ENCODE data around the gene LYZL2. TPM values are rescaled to one million over a fixed set of nuclear protein-coding genes. Genes with fewer than 3 reads are reported as not detected.
"Not testable (repeated sequence)": the region's sequence is repeated elsewhere in the genome, so short reads cannot be mapped to it uniquely, and the experiment has no call there.

Gene LYZL2
- total RNA-seq, 1 donor = not detected

DNA sequence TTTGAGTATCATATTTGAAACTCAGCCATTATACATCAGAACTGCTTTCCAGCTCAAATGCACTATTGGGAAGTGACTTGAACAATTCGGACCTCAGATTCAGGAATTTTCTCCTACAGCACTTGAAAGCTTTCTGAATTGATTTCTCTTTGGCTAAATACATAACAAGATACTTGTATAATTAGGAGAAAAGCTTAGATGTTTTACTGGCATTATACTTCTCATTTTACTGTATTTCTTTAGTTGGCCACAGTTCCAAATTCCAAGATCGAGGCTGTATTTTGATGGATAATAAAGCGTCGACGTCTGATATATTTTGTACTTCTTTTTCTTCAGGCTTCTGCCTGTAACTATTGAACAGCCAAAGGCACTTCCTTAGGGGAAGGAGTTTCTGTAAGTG is 26.7 kb upstream of the LYZL2 start:
- no peak overlapping the region for H3K4me3 ChIP-seq (ENCODE audit: insufficient read depth, low read length)
- H3K9me3 ChIP-seq (ENCODE audit: low read depth, low read length) = no peaks in the 10 kb centered on the region
- DNase-seq (ENCODE audit: insufficient read length, low spot score, missing footprints) = no peak
- no peak overlapping the region for H3K4me2 ChIP-seq (ENCODE audit: insufficient read depth, low read length)
- H4K20me1 ChIP-seq (ENCODE audit: insufficient read depth, low read length) = no peaks in the 10 kb centered on the region
- H2AFZ ChIP-seq (ENCODE audit: low read length) = no peak overlapping the region
- H3K36me3 ChIP-seq (ENCODE audit: insufficient read depth, low read length) = no peaks in the 10 kb centered on the region
- H3K4me1 ChIP-seq (ENCODE audit: insufficient read depth, low read length) = peaks cover 10% of the 10 kb centered on the region
- H3K27ac ChIP-seq (ENCODE audit: low read depth, low read length) = no peak overlapping the region
- no peaks in the 10 kb centered on the region for H3K79me2 ChIP-seq (ENCODE audit: insufficient read depth, low read length)
- TF ChIP-seq, protein P1, sequence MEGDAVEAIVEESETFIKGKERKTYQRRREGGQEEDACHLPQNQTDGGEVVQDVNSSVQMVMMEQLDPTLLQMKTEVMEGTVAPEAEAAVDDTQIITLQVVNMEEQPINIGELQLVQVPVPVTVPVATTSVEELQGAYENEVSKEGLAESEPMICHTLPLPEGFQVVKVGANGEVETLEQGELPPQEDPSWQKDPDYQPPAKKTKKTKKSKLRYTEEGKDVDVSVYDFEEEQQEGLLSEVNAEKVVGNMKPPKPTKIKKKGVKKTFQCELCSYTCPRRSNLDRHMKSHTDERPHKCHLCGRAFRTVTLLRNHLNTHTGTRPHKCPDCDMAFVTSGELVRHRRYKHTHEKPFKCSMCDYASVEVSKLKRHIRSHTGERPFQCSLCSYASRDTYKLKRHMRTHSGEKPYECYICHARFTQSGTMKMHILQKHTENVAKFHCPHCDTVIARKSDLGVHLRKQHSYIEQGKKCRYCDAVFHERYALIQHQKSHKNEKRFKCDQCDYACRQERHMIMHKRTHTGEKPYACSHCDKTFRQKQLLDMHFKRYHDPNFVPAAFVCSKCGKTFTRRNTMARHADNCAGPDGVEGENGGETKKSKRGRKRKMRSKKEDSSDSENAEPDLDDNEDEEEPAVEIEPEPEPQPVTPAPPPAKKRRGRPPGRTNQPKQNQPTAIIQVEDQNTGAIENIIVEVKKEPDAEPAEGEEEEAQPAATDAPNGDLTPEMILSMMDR (IDR thresholded peaks at IDR 0.05; ENCODE audit: extremely low read depth, low read depth, low read length) = no peak
- peaks cover 25% of the 10 kb centered on the region for H3K27me3 ChIP-seq (ENCODE audit: insufficient read depth, low read length)

DNA sequence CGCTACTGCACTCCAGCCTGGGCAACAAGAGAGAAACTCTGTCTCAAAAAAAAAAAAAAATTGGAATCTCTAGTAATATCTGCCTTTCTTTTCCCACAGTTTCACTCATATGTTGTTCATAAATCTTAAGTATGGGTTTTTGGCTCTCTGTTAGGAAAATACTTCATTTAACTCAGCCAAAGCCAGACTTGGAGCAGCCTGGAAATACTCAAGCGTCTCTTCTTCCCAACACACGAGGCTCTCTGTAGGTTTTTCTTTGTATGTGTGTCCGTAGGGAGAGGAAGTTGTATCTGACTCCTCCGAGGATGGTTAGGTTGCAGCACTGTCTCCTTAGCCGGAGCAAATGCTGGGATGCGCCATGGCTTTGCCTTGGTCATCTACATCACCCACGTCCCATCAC is 25.4 kb upstream of the LYZL2 start:
- not testable (repeated sequence) for H2AFZ ChIP-seq (ENCODE audit: low read length); H3K4me2 ChIP-seq (ENCODE audit: insufficient read depth, low read length); DNase-seq (ENCODE audit: insufficient read length, low spot score, missing footprints); H3K27ac ChIP-seq (ENCODE audit: low read depth, low read length); H3K36me3 ChIP-seq (ENCODE audit: insufficient read depth, low read length); H3K4me3 ChIP-seq (ENCODE audit: insufficient read depth, low read length); H3K79me2 ChIP-seq (ENCODE audit: insufficient read depth, low read length); H4K20me1 ChIP-seq (ENCODE audit: insufficient read depth, low read length); H3K9me3 ChIP-seq (ENCODE audit: low read depth, low read length)
- Histone ChIP-seq H3K27me3 (ENCODE audit: insufficient read depth, low read length) (peaks cover 25% of the 10 kb centered on the region), H3K4me1 (ENCODE audit: insufficient read depth, low read length) (peaks cover 15% of the 10 kb centered on the region)

DNA sequence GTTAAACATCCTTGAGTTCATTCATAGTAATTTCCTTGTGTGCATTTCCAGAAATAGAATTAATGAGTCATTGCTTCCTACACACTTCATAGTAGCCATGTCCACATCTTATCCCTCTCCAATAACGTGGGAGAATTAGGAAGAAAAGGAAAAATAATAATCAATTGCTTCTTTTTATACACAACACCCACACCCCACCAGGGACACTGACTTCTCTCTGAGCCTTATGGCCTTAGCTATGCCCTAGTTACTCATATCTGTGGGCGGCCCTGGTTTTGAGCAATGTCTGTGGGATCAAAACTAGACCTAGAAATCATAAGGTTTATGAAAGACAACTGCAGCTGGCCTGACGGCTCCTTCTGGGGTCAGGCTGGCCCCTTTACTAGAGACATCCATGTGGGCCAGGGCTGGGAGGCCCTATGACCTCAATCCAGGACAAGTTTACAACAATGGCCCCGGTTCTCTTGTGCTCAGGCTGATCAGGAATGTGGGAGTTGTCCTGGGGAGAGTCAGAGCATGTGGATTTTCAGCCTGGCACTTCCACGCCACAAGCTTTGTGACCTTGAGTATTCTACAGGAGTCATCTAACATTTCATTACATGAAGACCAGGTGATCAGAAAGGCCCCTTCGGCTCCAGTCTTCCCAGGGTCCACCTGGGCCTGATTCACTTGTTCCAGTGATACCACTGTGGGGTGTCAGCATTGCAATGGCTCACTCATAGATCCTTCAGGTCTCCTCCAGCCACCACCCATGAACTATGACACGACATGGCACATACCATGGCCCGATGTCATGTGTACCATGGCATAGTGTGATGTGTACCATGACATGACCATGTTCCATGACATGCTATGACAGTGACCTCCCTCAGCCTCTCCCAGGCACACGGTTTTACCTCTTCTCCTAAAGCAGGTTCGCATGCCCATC is 22.2 kb upstream of the LYZL2 start:
- not testable (repeated sequence) for H4K20me1 ChIP-seq (ENCODE audit: insufficient read depth, low read length); H3K27me3 ChIP-seq (ENCODE audit: insufficient read depth, low read length); H3K9me3 ChIP-seq (ENCODE audit: low read depth, low read length); H2AFZ ChIP-seq (ENCODE audit: low read length); H3K79me2 ChIP-seq (ENCODE audit: insufficient read depth, low read length); H3K36me3 ChIP-seq (ENCODE audit: insufficient read depth, low read length); H3K4me3 ChIP-seq (ENCODE audit: insufficient read depth, low read length)
- H3K4me2 ChIP-seq (ENCODE audit: insufficient read depth, low read length) = peak overlapping the region; percentile 24
- H3K27ac ChIP-seq (ENCODE audit: low read depth, low read length) = peak overlapping the region; percentile 56
- peak; percentile 58 for DNase-seq (ENCODE audit: insufficient read length, low spot score, missing footprints)
- peaks cover 15% of the 10 kb centered on the region for H3K4me1 ChIP-seq (ENCODE audit: insufficient read depth, low read length)

DNA sequence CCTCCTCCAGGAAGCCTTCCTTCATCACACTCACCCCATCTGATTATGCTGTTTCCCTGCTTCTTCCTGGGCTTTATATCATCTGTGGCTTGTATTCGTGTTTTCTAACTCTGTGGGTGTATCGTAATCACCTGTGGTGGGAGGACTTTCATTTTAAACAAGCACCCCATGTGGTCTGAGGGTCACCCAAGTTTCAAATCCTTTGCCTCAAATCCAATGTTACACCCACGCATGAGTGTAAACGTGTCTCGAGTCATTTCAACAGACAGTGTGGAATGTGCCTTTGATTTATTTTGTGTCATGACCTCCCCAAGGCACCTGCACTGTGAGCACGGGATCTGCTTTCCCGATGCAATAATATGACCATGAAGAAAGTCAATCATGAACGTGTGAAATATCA is 17.5 kb upstream of the LYZL2 start:
- H3K4me2 ChIP-seq (ENCODE audit: insufficient read depth, low read length) = no peak overlapping the region
- no peak overlapping the region for H2AFZ ChIP-seq (ENCODE audit: low read length)
- no peaks in the 10 kb centered on the region for H3K9me3 ChIP-seq (ENCODE audit: low read depth, low read length)
- H3K4me1 ChIP-seq (ENCODE audit: insufficient read depth, low read length) = peaks cover 37% of the 10 kb centered on the region
- DNase-seq (ENCODE audit: insufficient read length, low spot score, missing footprints) = no peak
- no peaks in the 10 kb centered on the region for H3K79me2 ChIP-seq (ENCODE audit: insufficient read depth, low read length)
- H3K4me3 ChIP-seq (ENCODE audit: insufficient read depth, low read length) = no peak overlapping the region
- H3K36me3 ChIP-seq (ENCODE audit: insufficient read depth, low read length) = no peaks in the 10 kb centered on the region
- no peak overlapping the region for H3K27ac ChIP-seq (ENCODE audit: low read depth, low read length)
- TF ChIP-seq, protein P1 (IDR thresholded peaks at IDR 0.05; ENCODE audit: extremely low read depth, low read depth, low read length) = no peak
- no peaks in the 10 kb centered on the region for H4K20me1 ChIP-seq (ENCODE audit: insufficient read depth, low read length)
- no peaks in the 10 kb centered on the region for H3K27me3 ChIP-seq (ENCODE audit: insufficient read depth, low read length)

DNA sequence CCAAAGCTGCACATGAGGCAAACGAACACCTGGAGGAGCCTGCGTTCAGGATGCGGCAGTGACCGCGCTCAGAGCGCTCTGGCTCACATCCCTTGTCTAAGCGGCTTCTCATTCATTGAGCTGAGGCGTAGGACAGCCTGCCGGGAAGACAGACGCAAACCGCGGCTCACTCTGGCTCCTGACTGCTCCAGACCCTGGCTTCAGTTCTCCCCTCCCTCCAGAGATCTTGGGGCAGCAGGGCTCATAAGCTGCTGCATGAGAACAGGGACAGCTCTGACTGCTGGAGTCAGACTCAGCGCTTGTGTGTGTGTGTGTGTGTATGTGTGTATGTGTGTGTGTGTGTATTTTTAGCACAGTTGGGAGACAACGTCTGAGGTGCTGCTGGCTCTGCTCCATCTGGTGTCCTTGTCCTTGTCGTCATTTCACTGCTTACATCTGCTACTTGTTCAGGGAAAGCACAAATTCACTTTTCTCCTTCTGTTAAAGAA is 15.8 kb upstream of the LYZL2 start:
- DNase-seq (ENCODE audit: insufficient read length, low spot score, missing footprints) = peak; percentile 69
- no peaks in the 10 kb centered on the region for H3K27me3 ChIP-seq (ENCODE audit: insufficient read depth, low read length)
- no peaks in the 10 kb centered on the region for H3K36me3 ChIP-seq (ENCODE audit: insufficient read depth, low read length)
- peak overlapping the region; percentile 56 for H2AFZ ChIP-seq (ENCODE audit: low read length)
- peaks cover 31% of the 10 kb centered on the region for H3K4me1 ChIP-seq (ENCODE audit: insufficient read depth, low read length)
- H3K4me2 ChIP-seq (ENCODE audit: insufficient read depth, low read length) = peak overlapping the region; percentile 66
- H3K79me2 ChIP-seq (ENCODE audit: insufficient read depth, low read length) = no peaks in the 10 kb centered on the region
- no peaks in the 10 kb centered on the region for H3K9me3 ChIP-seq (ENCODE audit: low read depth, low read length)
- no peaks in the 10 kb centered on the region for H4K20me1 ChIP-seq (ENCODE audit: insufficient read depth, low read length)
- peak overlapping the region; percentile 9 for H3K4me3 ChIP-seq (ENCODE audit: insufficient read depth, low read length)
- no peak overlapping the region for H3K27ac ChIP-seq (ENCODE audit: low read depth, low read length)
- TF ChIP-seq, protein P1 (IDR thresholded peaks at IDR 0.05; ENCODE audit: extremely low read depth, low read depth, low read length) = no peak

DNA sequence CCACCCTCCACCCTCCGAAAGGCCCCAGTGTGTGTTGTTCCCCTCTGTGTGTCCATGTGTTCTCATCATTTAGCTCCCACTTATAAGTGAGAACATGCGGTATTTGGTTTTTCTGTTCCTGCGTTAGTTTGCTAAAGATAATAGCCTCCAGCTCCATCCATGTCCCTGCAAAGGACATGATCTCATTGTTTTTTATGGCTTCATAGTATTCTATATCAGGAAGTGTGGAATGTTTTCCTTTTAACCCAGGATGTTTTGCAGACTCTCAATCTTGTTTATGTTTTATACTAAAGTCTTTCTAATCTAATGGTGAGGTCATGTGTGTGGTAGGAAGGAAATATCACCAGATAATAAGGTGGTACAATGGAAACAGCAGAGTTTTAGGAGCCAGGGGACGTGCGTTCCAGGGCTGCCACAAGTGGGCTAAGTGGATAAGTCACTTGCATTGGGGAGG is 14.9 kb upstream of the LYZL2 start:
- H3K9me3 ChIP-seq (ENCODE audit: low read depth, low read length); H3K36me3 ChIP-seq (ENCODE audit: insufficient read depth, low read length); H3K79me2 ChIP-seq (ENCODE audit: insufficient read depth, low read length); H2AFZ ChIP-seq (ENCODE audit: low read length); H3K4me3 ChIP-seq (ENCODE audit: insufficient read depth, low read length); H4K20me1 ChIP-seq (ENCODE audit: insufficient read depth, low read length); H3K27me3 ChIP-seq (ENCODE audit: insufficient read depth, low read length); H3K27ac ChIP-seq (ENCODE audit: low read depth, low read length): not testable (repeated sequence)
- Histone ChIP-seq H3K4me2 (ENCODE audit: insufficient read depth, low read length) (peak overlapping the region; percentile 66), H3K4me1 (ENCODE audit: insufficient read depth, low read length) (peaks cover 34% of the 10 kb centered on the region)
- peak; percentile 62 for DNase-seq (ENCODE audit: insufficient read length, low spot score, missing footprints)

All from osteoblast (primary cell).